Measurements from ENCODE around the gene PWP2.

The PWP2 gene

DNA sequence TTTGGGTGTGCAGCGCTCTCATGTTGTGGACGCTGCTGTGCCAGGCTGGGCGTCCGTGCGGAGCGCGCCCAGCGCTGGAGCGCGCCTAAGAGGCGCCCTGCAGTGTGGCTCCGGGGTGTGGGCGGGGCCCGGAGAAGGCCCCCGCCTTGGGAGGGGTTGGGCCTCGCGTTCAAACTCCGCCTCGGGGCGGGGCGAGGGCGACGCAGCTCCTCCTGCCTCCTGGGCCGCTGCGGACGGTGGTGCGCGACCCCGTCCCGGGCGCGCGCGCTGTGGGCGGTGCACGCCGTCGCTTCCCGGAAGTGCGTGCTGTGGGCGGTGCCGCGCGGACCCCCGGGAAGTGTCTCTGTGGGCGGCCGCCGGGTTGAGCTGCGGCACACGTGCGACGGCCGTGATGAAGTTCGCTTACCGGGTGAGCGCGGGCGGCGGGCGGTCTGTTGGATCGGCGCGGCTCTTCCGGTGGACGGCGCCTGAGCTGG, at the start of gene PWP2:
Gene PWP2 (plus strand): TSS at position 374 of the 476 bp plus-strand sequence. CDS start 18 bp downstream, at position 392.
- peak; percentile 66 to 67 for DNase-seq

DNA sequence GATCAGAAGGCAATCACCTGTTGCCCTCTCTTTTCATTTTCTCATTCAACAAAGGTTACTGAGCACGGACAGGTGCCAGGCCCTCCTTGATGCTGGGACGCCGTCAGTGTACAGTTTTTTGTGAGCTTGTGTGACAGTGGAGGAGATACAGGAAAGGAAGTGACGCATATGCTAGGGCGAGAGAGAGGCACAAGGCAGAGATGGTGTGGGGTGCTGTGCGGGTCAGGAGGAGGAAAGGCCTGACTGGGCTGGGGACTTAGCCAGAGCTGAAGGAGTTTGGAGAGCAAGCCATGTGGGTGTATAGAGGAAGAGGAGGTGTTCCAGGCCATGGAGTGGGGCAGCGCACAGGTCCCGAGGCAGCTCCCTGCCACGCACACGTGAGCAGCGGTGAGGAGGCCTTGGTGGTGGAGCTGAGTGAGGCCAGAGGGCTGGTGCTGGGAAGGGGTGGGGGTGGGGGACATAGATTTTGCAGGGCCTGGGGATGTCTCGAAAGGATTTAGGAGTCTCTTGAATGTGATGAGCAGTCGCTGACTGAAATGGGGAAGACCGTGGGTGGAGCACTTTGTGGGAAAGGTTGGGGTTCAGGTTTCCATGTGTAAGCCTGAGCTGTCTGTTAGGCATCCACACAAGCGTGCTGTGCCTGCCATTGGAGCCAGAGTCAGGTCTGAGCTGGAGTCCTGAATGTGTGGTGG, 49.1 kb upstream of the PWP2 start:
- DNase-seq = peak in 1 of 2 donors; percentile 46

DNA sequence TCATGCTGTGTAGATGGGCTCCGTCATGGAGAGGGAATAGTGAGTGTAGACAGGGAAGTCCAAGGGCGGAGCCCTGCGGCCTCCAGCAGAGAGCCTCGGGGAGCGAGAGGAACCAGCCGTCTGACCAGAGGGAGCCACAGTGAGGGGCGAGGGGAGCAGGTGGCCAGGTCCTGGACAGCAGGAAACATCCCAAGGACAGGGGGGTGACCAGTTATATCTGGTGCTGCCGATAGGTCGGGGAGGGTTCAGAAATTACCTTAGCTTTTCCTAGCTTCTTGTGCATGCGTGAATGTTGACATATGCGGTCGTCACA, 48.6 kb upstream of the PWP2 start:
- DNase-seq = no peak

DNA sequence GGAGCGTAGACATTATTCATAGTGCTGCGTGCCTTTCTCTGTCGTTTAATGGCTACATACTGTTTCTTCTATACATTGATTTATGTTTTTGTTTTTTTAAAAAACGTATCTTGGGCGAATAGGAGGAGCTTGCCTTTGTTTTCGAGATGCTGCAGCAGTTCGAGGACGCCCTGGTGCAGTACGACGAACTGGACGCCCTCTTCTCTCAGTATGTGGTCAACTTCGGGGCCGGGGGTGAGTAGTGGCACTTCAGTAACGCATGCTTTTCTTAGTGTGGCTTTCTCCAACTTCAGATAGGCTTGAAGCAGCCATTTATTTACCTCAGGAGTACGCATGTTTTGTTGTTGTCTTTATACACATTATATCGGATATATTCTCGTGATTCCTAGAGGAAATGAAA, 48.2 kb upstream of the PWP2 start:
- no peak for DNase-seq

DNA sequence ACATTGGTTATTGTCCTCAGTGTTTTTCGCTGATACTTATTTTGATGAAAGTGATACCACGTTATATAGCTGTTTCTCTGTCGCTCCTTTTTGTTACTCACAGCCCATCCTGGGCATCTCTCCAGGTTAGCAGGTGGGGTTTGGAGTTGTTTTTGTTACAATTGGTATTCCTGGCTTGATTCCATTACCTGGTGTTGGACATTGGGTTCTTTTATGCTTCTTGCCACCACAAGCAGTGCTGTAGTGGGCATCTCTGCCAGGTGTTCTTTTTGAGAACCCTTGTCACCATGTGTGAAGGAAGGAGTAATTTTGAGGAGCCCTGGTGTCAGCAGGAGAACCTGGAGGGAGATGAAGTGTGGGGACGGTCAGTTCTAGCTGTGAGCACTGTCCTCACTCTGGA, 47.5 kb upstream of the PWP2 start:
- no peak for DNase-seq

DNA sequence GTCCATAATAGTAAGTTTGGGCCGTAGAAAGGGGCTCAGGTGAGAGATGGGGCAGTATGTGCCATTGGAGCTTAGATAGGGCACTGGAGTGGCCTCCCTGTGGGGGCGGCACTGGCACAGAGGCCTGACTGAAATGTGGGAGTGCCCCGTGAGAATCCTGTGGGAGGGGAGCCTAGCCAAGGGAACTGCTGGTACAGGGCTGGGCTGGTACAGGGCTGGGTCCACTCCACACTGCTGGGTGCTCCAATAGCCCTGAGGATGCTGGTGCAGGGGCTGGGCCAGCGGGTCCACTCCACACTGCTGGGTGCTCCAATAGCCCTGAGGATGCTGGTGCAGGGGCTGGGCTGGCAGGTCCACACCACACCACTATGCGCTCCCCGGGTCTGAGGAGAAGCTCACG, 44.8 kb upstream of the PWP2 start:
- DNase-seq = no peak

DNA sequence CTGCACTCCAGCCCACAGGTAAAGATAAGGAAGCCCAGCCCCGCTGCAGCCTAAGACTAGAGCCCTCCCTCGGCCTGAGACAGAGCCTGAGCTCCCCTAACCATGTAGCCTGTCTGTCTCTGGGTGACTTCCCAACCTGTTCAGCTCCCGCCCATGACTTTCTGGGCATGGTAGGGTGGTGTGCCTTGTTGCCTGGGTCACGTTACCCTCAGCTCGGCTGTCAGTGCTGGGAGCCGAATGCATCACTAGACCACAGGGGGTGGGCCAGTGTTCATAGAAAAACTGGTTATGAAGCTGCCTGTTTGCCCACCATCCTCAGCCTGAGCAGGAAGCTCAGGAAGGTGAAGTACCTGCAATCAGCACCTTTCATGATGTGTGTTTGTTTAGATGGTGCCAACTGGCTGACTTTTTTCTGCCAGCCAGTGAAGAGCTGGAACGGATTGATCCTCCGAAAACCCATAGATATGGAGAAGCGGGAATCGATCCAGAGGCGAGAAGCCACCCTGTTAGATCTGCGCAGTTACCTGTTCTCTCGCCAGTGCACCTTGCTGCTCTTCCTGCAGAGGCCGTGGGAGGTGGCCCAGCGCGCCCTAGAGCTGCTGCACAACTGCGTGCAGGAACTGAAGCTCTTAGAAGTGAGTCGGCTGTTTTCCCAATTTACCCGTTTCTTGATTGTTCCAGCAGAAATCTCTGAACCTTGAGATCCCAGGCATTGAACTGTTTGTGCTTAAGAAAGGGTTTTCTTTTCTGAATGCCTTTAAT, 43.9 kb upstream of the PWP2 start:
- no peak for DNase-seq

DNA sequence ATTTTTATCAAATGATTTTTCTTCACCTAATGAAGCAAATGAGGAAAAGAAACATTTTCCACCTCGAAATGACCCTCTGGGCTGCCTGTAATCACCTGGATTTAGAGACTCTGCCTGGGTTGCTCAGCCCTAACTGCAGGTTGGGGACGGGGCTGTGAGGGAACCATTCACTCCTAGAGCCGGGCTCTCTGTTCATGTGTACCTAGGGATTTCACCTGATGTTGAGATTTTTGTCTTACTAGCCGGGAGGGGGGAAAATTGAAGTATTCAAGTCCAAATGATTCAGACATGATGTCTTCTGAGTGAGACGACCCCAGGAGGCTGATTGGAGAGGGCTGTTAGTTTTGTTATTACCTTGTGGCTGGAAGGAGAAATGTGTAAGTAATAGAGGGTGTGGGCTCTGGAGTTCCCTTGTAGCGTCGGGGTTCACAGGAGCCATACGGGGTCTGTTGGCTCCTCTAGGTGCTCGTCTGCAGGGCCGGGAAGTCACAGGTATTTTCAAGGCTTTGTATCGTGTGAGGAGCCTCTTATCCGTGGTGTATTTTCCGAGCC, 42.3 kb upstream of the PWP2 start:
- no peak for DNase-seq

DNA sequence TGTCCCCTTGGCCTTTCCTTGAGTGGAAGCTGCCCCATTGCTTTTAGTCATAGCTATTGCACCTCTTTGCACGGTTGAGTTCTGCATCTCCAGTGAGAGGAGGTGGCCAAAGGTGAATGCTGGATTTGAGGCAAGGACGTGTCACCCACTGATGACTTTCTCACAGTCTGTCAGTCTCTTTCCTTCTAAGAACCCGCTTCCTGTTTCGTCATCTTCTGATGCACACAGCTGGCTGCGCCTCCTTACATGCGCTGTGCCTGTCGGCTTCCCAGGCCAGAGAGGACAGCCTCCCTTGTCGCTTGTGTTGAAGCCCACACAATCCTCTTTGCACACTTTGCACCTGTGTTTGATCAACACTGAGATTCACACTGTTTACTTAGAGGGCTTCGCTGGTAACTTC, 41.8 kb upstream of the PWP2 start:
- DNase-seq = peak; percentile 88 to 91

DNA sequence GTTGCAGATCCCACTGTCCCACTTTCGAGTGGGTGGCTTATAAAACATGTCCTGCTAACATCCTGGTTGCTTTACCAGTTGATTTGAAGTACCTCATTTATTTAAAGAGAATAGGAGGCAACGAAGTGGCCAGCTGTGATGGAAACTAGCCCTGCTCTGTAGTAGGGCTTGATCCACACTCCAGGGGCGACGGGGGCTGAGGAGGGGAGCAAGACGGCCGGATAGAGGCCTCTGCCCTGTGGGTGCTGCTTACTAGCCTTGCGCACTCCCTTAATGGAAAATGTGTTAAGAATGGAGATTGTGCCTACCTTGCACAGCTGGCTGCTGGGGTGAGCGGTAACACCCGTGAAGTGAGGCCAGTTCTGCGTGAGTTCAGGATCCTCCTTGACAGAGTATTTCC, 41.1 kb upstream of the PWP2 start:
- no peak for DNase-seq

DNA sequence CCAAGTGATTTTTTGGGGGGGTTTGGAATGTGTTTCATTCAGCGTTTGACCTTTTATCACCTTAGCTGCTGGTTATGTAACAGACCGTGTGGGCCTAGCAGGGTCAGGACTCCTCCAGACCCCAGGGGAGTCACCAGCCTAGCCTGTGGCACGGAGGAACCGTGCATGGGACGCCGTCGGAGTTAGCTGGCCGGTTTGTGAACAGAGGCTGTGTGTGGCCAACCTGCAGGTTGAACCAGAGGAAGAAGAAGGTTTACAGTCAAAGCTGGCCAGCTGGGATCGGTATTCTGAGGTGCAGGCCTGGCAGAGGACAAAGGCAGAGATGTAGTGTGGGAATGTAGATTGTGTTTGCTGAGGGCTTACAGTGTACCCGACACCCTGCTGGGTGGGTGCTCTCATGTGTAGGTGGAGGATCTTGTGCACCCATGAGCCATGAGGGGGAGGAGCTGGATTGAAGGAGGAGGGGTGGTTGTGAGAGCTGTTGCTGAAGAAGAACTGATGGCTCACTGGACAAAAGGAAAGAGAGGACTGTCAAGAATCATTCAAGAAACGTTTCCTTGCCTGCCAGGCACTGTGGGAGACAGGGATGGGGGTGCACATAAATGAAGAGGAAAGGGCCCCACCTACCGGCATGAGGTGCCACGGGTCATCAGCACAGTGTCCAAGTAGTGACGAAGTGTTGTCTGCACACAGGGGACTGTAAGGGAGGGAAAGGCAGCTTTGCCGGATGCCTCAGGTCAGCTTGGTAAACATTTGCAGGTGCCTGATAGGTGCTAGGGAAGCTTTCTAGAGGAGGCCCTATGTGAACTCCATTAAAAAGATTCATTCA, 40.0 kb upstream of the PWP2 start:
- no peak for DNase-seq

DNA sequence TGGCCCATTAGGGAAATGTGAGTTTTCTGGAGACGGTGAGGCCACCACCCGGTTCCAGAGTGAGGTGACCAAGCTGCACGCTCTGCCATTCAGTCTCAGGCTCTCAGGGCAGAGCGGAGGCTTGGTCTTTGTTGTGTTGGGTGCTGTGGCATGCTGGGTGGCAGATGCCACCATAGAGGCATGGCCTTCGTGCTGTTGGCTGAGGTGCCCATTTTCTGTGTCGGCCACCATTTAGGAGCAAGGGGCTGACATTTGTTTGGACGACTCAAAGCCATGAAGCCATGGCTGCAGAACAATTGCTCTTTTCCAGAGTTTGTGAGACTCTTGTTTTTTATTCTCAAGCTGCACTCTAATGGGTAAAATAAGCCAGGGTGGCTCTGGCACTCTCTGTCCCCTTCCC, 36.8 kb upstream of the PWP2 start:
- no peak for DNase-seq

DNA sequence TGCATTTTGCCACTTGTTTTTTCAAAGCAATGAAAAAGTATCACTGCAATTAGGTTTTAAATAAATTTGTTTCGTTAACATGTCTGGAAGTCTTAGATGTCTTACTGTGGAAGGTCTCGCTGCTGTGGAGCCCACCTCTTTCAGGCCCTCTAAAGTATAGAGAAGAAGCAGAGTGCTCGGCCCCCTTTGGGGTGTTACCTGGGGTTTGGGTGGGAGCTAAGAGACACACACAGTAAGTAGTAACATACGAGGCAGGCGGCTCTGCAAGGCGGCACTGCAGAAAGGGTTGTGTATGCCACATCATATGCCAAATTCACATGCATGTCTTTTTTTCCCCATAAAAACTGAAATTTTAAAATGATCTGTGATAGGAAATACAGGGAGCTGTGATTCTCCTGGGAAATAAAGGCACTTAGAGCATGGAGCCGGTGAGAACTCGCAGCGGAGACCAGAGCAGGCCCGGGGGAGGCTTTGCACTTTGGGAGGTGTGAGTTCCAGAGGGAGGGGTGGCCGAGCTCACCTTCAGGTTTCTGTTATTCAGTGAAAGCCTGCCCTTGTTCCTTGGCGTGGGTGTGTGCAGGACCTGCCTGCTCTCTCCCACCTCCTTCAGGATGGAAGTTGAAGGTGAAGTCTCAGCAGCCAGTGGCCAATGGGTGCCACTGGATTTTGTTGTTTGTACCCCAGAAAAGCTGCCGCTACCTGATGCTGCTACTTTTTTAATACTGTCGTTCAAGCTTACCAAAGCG, 35.7 kb upstream of the PWP2 start:
- no peak for DNase-seq

DNA sequence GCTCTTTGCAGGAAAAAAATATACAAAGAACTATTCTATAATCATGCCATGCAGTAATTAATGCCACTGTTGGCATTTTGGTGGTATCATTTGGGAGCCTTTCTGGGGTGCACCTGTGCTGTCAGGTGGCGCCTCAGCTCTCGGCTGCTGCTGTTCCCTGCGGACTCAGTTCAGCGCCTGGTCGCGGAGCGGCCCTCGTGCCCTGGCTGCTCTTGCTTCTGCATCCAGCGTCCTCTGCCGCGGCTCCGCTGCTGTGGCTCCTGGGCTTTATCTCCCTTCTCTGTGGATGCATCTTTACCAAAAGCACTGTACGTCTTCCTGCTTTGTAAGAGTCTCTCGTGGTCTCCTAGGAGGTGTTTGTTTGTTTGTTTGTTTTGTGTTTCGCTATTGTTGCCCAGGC, 35.1 kb upstream of the PWP2 start:
- DNase-seq = no peak

DNA sequence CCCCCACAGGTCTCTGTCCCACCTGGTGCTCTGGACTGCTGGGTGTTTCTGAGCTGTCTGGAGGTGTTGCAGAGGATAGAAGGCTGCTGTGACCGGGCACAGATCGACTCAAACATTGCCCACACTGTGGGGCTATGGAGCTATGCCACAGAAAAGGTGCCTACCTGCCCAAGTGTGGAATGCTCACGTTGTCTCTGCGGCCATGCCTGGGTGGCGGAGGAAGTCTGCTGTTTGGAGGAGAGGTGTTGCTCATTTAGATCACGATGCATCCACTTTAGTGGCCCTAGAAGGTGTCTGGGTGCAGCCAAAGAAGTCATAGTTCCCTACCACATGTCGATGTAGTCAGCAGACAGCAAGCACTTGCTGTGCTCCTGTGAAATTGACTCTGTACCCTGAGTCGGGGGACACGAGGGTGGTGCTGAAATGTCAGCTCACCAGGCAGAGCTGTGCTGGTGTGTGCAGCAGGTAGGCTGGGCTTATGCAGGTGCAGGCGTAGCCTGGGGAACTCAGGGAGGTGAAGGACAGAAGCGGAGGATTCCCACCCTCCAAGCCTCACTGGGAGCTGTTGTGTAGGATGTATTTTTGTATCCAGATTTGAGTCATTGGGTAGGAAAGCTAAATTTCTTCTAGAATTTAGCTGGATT, 32.8 kb upstream of the PWP2 start:
- DNase-seq = peak in 1 of 2 donors; percentile 32

DNA sequence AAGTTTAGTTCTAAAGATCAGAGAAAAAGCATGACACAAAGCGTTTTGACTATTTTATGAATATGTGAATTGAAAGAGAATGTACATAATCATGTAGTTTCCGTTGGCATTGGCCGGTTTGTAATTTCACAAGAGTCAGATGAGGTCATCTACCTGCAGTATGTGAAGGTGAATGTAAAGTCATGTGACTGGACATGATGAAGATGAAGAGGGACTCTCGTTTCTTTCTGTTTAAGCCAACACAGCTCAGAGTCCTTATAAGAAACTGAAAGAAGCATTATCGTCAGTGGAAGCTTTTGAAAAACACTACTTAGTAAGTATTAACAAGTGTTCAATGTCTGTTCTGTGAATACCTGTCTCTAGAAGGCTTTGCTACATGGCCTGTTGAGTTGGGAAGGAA, 30.9 kb upstream of the PWP2 start:
- DNase-seq = no peak

DNA sequence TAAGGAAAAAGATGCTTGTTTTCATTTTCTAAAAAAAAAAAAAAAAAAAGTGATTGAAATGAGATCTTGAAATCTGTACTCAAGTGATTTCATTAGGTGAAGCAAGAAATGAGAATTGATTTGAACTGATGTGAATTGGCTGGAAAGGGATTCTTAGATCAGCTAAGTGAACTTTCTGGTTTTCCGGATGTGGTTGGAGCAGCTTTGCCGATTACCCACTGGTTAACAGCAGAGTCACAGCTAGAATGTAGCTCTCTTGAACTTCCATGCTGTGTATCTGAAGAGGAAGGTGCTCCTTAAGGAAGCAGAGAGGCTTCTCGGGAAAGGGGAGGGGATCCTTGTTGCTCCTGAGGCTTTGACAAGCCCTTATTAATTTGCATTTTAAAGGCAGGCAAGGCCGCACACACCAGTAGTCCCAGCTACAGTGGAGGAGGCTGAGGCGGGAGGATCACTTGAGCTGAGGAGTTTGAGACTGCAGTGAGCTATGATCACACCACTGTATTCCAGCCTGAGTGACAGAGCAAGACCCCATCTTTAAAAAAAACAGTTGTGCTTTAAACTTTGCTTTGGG, 28.7 kb upstream of the PWP2 start:
- peak in 1 of 2 donors; percentile 32 for DNase-seq

DNA sequence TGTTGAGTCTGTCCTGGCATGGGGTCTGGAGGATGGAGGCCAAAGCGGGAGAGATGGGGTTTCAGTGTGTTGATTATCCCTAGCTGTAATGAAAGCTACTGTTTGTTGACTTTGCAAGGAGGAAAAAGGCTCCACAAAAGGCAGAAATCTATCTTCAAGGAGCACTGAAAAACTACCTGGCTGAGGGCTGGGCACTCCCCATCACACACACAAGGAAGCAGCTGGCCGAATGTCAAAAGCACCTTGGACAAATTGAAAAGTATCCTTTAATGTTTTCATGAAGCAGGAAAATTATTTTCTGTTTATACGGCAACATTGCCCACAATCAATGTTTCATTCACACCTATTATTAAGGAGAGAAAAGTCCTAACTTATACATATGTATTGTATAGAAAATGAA, 27.8 kb upstream of the PWP2 start:
- DNase-seq = no peak

DNA sequence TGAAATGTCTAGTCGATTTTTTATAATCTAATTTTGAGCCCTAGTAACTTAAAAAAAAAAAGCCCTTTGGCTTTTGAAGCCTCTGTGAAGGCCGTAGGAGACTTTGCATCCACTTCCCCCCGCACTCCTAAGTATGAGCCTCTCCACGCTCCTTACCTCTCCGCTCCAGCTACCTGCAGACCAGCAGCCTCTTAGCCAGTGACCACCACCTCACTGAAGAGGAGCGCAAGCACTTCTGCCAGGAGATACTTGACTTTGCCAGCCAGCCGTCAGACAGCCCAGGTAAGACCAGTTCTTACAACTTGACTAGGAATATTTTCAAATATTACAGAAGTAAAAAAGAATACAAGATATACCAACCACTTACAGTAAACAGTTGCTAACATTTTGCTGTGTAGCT, 27.4 kb upstream of the PWP2 start:
- no peak for DNase-seq

DNA sequence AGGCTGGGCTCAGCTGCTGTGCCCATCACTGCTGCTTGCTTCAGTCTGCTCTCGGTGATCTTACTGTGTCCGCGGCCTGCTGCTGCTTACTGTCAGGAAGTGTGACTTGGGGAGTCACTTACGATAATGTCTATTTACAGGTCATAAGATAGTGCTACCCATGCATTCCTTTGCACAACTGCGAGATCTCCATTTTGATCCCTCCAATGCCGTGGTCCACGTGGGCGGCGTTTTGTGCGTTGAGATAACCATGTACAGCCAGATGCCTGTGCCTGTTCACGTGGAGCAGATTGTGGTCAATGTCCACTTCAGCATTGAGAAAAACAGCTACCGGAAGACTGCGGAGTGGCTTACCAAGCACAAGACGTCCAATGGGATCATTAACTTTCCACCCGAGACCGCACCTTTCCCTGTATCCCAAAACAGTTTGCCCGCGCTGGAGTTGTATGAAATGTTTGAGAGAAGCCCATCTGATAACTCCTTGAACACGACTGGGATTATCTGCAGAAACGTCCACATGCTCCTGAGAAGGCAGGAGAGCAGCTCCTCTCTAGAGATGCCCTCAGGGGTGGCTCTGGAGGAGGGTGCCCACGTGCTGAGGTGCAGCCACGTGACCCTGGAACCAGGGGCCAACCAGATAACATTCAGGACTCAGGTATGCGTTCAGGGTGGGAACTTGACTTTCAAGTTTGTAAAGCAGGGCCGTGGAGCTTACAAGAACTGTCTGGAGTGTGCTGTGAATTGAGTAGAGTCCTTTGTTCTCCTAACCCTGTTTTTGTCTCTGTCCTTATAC, 24.4 kb upstream of the PWP2 start:
- DNase-seq = no peak
